ENCODE data around the gene XPNPEP2.

DNA sequence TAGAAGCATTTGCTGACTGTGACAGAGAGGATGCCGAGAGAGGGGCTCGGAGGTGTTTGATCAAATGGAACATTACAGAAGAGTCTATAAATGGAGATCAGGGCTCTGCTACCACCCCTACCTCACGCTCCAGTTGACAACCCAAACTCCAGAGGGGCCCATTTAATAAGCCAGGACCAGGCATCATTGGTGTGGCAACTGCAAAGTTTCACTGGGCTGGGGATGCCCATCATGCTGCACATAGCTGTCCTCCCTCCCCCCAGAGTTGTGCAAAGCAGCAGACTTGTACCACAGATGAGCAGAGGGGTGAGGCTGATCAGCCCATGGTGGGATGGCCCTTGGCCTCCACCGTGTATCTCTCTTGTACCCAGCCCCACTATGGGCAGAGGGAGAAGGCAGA, 38.2 kb upstream of the XPNPEP2 start:
- TF ChIP-seq, protein P1, sequence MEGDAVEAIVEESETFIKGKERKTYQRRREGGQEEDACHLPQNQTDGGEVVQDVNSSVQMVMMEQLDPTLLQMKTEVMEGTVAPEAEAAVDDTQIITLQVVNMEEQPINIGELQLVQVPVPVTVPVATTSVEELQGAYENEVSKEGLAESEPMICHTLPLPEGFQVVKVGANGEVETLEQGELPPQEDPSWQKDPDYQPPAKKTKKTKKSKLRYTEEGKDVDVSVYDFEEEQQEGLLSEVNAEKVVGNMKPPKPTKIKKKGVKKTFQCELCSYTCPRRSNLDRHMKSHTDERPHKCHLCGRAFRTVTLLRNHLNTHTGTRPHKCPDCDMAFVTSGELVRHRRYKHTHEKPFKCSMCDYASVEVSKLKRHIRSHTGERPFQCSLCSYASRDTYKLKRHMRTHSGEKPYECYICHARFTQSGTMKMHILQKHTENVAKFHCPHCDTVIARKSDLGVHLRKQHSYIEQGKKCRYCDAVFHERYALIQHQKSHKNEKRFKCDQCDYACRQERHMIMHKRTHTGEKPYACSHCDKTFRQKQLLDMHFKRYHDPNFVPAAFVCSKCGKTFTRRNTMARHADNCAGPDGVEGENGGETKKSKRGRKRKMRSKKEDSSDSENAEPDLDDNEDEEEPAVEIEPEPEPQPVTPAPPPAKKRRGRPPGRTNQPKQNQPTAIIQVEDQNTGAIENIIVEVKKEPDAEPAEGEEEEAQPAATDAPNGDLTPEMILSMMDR (IDR thresholded peaks at IDR 0.05): no peak
- no peak for TF ChIP-seq POLR2A (IDR thresholded peaks at IDR 0.05)

Measured in uterus (tissue), 2 donors.